Stomach (tissue), 9 donors: ENCODE data around the gene BPGM. TPM values are rescaled to one million over a fixed set of nuclear protein-coding genes. Genes with fewer than 3 reads are reported as not detected.

Source experiments
- DNase-seq, 2 donors: peaks; one replicate each; pipeline versions ENCODE4 v3.0.0 to v3.0.0-alpha.2; 2013 to 2019
- H3K27ac ChIP-seq, 5 donors: fragments of 200-600 bp in 4 of 5; sonication (generic) in 4 of 5; one replicate each; pipeline ENCODE4 v1.5.1; 2013 to 2019; ENCODE audit warnings: mild to moderate bottlenecking in 1 of 5, moderate library complexity in 1 of 5
- H3K27me3 ChIP-seq, 3 donors: fragments of 200-600 bp; sonication (generic); one replicate each; pipeline ENCODE4 v1.5.1; 2017 to 2019; ENCODE audit warnings: mixed run types in 1 of 3
- H3K36me3 ChIP-seq, 4 donors: fragments of 200-600 bp; sonication (generic); 1 replicate in 3 of 4; 2 replicates in 1 of 4; pipeline ENCODE4 v1.5.1; 2016 to 2019
- H3K4me1 ChIP-seq, 4 donors: fragments of 200-600 bp; sonication (generic); one replicate each; pipeline ENCODE4 v1.5.1; 2016 to 2019
- H3K4me3 ChIP-seq, 4 donors: fragments of 200-600 bp; sonication (generic) in 3 of 4; one replicate each; pipeline ENCODE4 v1.5.1; 2016 to 2019; ENCODE audit warnings: mild to moderate bottlenecking in 1 of 4
- H3K9me3 ChIP-seq, 4 donors: fragments of 200-600 bp; sonication (generic); one replicate each; pipeline ENCODE4 v1.5.1; 2016 to 2019
- EP300 ChIP-seq: sonication (generic); formaldehyde crosslinking; IDR thresholded peaks from one replicate; pipeline ENCODE4 v1.6.1; 2017; ENCODE audit warnings: antibody characterized with exemption
- POLR2A ChIP-seq, 4 donors: fragments of 450-650 bp; IDR thresholded peaks; one replicate each; pipeline ENCODE4 v1.6.1; 2016; ENCODE audit warnings: antibody characterized with exemption in 4 of 4, control low read depth in 2 of 4, mild to moderate bottlenecking in 1 of 4, moderate library complexity in 1 of 4
- POLR2AphosphoS5 ChIP-seq, 3 donors: sonication (generic); formaldehyde crosslinking; IDR thresholded peaks; one replicate each; pipeline ENCODE4 v1.6.1; 2016; ENCODE audit warnings: antibody characterized with exemption in 3 of 3
- WGBS, 5 donors: extraction: QIAGEN DNeasy Blood & Tissue Kit in 3 of 5; methylation state at CpG; one replicate each; pipeline versions ENCODE4 v1.1.5 to v1.1.7; 2013 to 2018; 5-methylcytosine and 5-hydroxymethylcytosine counted together
- intact Hi-C: fragments of 100-400 bp; cut with DNase I; formaldehyde crosslinking; loops from one replicate; pipeline ENCODE4 v1.15.1; 2023; ENCODE audit warnings: low total_unique reads
- polyA plus RNA-seq, 3 donors: library from polyadenylated mRNA; stranded (reverse); fragments of 200-250 nt; gene quantifications; one replicate each; pipeline ENCODE4 v1.2.3, GENCODE V29; 2013
- total RNA-seq, 5 donors: library from RNA; depleted of rRNA; stranded (reverse); fragments of >200 nt; gene quantifications; one replicate each; pipeline versions ENCODE4 v1.1.0 to v1.2.3, GENCODE V29; 2014 to 2016
- TF ChIP-seq, protein P1 (sequence below), 7 experiments: fragments of 450-650 bp in 4 of 7; fragments of 200-600 bp in 3 of 7; sonication (generic) in 3 of 7; IDR thresholded peaks; one replicate each; pipeline ENCODE4 v1.5.1; 2016 to 2019; ENCODE audit warnings: antibody characterized with exemption in 7 of 7, control low read depth in 2 of 7, mild to moderate bottlenecking in 1 of 7
- donor health status: healthy with polysubstance abuse.
- donor health status: Bipolar disorder and iron deficiency.
- donor health status: healthy.

Gene BPGM
- total and polyA plus RNA-seq, 8 donors = 4.7 to 47.3 (median 19.8) TPM

DNA sequence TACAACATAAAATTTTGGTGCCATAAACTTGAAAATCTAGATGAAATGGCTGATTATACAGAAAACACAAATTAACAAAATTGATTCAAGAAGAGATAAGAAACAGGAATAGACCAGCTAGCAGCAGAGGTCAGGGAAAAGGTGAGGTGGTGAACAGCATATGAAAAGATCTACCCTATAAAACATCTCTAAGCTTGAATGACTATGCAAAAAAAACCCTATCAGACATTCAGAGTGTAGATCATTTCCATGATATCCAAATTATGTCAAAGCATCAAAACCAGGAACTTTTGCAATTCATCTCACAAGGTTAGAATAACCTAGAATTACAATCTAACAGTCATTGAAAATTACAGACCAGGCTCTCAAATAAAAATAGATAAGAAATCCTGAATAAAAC, 14.6 kb upstream of the BPGM start:
- no peak for DNase-seq
- intact Hi-C loops = no loop called here
- Histone ChIP-seq H3K27me3 (no peaks in the 10 kb centered on the region), H3K36me3 (no peaks in the 10 kb centered on the region), H3K27ac (no peak overlapping the region), H3K9me3 (no peaks in the 10 kb centered on the region), H3K4me3 (no peak overlapping the region), H3K4me1 (peaks cover 0 to 18% (median 2%) of the 10 kb centered on the region in 4 donors)
- TF ChIP-seq POLR2A (IDR thresholded peaks at IDR 0.05) (no peak), POLR2AphosphoS5 (IDR thresholded peaks at IDR 0.05) (no peak), EP300 (no peak)
- TF ChIP-seq, protein P1, sequence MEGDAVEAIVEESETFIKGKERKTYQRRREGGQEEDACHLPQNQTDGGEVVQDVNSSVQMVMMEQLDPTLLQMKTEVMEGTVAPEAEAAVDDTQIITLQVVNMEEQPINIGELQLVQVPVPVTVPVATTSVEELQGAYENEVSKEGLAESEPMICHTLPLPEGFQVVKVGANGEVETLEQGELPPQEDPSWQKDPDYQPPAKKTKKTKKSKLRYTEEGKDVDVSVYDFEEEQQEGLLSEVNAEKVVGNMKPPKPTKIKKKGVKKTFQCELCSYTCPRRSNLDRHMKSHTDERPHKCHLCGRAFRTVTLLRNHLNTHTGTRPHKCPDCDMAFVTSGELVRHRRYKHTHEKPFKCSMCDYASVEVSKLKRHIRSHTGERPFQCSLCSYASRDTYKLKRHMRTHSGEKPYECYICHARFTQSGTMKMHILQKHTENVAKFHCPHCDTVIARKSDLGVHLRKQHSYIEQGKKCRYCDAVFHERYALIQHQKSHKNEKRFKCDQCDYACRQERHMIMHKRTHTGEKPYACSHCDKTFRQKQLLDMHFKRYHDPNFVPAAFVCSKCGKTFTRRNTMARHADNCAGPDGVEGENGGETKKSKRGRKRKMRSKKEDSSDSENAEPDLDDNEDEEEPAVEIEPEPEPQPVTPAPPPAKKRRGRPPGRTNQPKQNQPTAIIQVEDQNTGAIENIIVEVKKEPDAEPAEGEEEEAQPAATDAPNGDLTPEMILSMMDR (IDR thresholded peaks at IDR 0.05) = no peak

DNA sequence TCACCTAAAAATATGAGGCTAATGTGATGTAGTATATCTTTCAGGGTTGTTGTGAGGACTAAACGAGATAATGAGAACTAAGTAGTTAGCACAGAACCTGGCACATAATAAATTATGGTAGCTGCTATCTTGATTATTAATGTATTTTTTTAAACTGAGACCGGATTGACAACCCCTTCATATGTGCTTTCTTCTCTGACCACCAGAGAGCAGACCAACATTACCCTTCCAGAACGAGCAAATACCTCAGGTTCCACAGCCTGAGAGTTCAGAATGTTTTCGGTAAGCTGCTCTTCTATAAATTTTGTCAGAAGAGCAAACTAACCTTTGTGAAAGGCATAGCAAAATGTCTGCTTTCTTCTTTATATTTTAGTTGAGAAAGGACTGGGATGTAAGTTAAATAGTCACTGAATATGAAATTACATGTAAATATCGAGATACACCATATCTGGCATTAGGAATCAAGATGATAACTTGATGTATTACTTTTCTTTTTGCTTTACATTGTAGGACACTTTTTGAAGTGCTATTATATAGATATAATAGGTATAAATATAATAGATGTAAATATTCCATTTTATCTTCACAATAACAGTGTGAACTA, 13.6 kb upstream of the BPGM start:
- Histone ChIP-seq H3K9me3 (no peaks in the 10 kb centered on the region), H3K27me3 (no peaks in the 10 kb centered on the region), H3K36me3 (no peaks in the 10 kb centered on the region), H3K4me1 (peaks cover 0 to 22% (median 2%) of the 10 kb centered on the region in 4 donors), H3K27ac (no peak overlapping the region), H3K4me3 (no peak overlapping the region)
- WGBS, 5 donors = 24 to 37% (median 25%) methylated on average over 5 of the region's 5 CpGs
- intact Hi-C loops = no loop called here
- TF ChIP-seq, protein P1 (IDR thresholded peaks at IDR 0.05) = peak in 5 of 7 experiments; percentile 23 to 71 (median 56)
- TF ChIP-seq POLR2AphosphoS5 (IDR thresholded peaks at IDR 0.05) = no peak
- peak in 1 of 2 donors; percentile 69 for DNase-seq

DNA sequence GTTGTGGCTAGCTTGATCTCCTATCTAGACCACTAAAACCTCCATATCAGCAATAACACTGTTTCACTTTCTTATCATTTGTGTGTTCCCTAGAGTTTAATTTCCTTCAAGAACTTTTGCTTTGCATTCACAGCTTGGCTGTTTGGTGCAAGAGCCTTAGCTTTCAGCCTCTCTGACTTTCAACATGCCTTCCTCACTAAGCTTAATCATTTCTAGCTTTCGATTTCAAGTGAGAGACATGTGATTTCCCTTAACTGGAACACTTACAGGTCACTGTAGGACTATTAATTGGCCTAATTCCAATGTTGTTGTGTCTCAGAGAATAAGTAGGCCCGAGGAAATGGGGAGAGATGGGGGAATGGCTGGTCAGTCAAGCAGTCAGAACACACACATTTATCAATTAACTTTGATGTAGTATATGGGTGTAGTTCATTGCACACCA, 10.6 kb upstream of the BPGM start:
- H3K4me1 ChIP-seq = peaks cover 0 to 22% (median 2%) of the 10 kb centered on the region in 4 donors
- intact Hi-C loops = no loop called here
- no peaks in the 10 kb centered on the region for H3K9me3 ChIP-seq
- WGBS, 5 donors = 15 to 26% (median 18%) methylated on average over 2 of the region's 2 CpGs
- H3K4me3 ChIP-seq = no peak overlapping the region
- H3K27ac ChIP-seq = peak overlapping the region in 4 of 5 donors; percentile 1 to 83 (median 34)
- peak in 1 of 2 donors; percentile 35 for DNase-seq
- TF ChIP-seq POLR2AphosphoS5 (IDR thresholded peaks at IDR 0.05) = peak in 1 of 3 donors; percentile 53
- TF ChIP-seq, protein P1 (IDR thresholded peaks at IDR 0.05) = no peak
- H3K27me3 ChIP-seq = no peaks in the 10 kb centered on the region
- no peaks in the 10 kb centered on the region for H3K36me3 ChIP-seq

DNA sequence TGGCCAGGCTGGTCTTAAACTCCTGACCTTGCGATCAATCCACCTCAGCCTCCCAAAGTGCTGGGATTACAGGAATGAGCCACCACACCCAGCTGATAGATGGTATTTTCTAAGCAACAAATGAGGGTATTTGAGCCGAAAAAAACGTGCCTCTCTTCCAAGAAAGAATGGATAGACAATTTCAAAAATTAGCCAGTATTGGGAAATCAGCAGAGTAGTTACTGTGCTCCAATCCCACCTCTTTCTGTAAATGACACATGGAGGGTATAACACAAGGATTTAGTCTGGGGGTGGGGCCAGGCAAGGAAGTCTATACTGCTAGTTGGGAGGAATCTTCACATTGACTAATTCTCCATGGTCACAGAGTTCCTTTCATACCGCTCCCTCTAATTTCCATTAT, 9.2 kb upstream of the BPGM start:
- intact Hi-C loops = no loop called here
- 79 to 98% (median 92%) methylated on average over 4 of the region's 4 CpGs for WGBS, 5 donors
- no peaks in the 10 kb centered on the region for H3K27me3 ChIP-seq

More for the DNA sequence above, 9.2 kb upstream of the BPGM start:
- no peak for DNase-seq
- Histone ChIP-seq H3K27ac (no peak overlapping the region), H3K36me3 (no peaks in the 10 kb centered on the region), H3K4me1 (peaks cover 0 to 22% (median 2%) of the 10 kb centered on the region in 4 donors), H3K4me3 (no peak overlapping the region), H3K9me3 (no peaks in the 10 kb centered on the region)
- no peak for TF ChIP-seq EP300
- TF ChIP-seq, protein P1 (IDR thresholded peaks at IDR 0.05) = no peak
- no peak for TF ChIP-seq POLR2AphosphoS5 (IDR thresholded peaks at IDR 0.05)
